Adipocyte (in vitro differentiated cells): ENCODE results near the gene ZMYND12.
A peak's percentile ranks its signal among the peaks of the same experiment; 100 is the strongest.

Source experiments
- DNase-seq: peaks from one replicate; pipeline ENCODE4 v3.0.0-alpha.2; 2015; ENCODE audit warnings: low read depth
- H3K27me3 ChIP-seq: replicated peaks from 2 replicates; pipeline ENCODE4 v1.7.0; 2013; ENCODE audit warnings: mild to moderate bottlenecking, low read length, moderate library complexity; ENCODE audit not compliant: control insufficient read depth, insufficient read depth
- H3K36me3 ChIP-seq: 2 replicates; pipeline ENCODE4 v1.7.0; 2013; ENCODE audit warnings: low read length, mild to moderate bottlenecking, moderate library complexity; ENCODE audit not compliant: control insufficient read depth, insufficient read depth, severe bottlenecking
- H3K4me1 ChIP-seq: 2 replicates; pipeline ENCODE4 v1.7.0; 2013; ENCODE audit warnings: mild to moderate bottlenecking, low read length, moderate library complexity; ENCODE audit not compliant: control insufficient read depth, insufficient read depth
- H3K4me3 ChIP-seq: 2 replicates; pipeline ENCODE4 v1.7.0; 2013; ENCODE audit warnings: mild to moderate bottlenecking, low read length, moderate library complexity
- H3K9ac ChIP-seq: 2 replicates; pipeline ENCODE4 v1.7.0; 2013; ENCODE audit warnings: mild to moderate bottlenecking, low read length, moderate library complexity
- H3K9me3 ChIP-seq: 2 replicates; pipeline ENCODE4 v1.7.0; 2013; ENCODE audit warnings: mild to moderate bottlenecking, low read length, moderate library complexity; ENCODE audit not compliant: control insufficient read depth

The ZMYND12 gene

DNA sequence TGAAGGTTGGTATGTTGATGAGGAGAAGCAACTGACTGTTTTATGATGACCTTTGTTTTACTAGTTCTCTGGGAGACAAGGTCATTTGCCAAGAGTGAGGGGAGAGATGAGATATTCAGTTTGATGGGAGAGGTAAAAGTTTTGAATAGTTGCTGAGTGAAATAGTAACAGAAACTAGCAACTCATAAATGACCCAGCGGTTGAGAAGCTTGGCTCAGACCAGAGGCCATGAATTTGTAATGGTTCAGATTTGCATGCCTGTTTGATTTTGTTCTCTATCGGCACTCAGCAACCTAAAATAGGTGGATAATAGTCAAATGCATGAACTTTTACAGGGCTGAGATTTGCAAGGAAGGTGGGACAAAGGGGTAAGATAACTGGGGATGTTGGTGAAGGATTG lies 13.9 kb upstream of the ZMYND12 start:
- H3K27me3 ChIP-seq, result no peaks in the 10 kb centered on the region
- no peak overlapping the region for H3K4me3 ChIP-seq
- no peaks in the 10 kb centered on the region for H3K9me3 ChIP-seq
- no peak overlapping the region for H3K9ac ChIP-seq
- H3K4me1 ChIP-seq, result no peaks in the 10 kb centered on the region
- no peaks in the 10 kb centered on the region for H3K36me3 ChIP-seq
- no peak for DNase-seq

DNA sequence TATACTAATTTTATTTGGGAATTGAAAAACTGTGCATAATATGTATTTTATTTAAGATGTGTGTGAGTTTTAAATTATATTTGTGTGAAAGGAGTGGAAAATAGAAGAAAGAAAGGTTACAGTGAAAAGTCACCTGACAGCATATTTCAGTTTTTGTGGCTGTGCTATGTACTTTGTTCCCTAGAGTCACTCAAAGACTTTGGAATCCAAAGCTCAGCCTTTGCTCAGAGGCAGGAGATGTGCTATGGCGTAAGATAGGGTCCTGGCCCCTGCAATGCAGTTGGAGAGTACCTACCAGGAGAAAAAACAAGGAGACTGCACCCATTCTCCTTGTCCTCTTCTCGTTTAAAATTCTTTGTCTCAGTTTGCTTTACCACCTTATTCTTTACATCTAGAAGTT lies 10.2 kb upstream of the ZMYND12 start:
- no peaks in the 10 kb centered on the region for H3K9me3 ChIP-seq
- H3K4me3 ChIP-seq, result no peak overlapping the region
- H3K27me3 ChIP-seq, result no peaks in the 10 kb centered on the region
- DNase-seq, result no peak
- H3K9ac ChIP-seq, result no peak overlapping the region
- peaks cover 1% of the 10 kb centered on the region for H3K36me3 ChIP-seq
- H3K4me1 ChIP-seq, result peaks cover 11% of the 10 kb centered on the region

DNA sequence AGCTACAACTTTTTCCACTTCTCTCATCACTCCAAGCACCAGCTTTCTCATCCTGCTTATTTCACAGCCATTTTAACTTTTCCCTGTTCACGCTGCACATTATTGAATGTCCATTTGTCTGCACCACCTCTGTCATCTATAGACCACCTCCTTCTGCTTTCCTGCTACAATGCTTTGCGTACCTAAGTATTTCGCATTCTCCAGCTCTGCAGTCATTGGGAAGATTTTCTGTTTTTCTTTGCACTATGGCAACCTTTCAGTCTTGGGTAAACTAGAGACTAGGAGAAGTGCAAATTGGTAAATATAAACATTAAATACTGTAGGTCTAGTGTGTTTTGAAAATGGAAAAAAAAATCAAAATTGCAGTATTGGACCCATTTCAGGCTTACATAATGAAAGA lies 8.1 kb upstream of the ZMYND12 start:
- no peaks in the 10 kb centered on the region for H3K9me3 ChIP-seq
- peak overlapping the region; percentile 75 for H3K9ac ChIP-seq
- peaks cover 11% of the 10 kb centered on the region for H3K4me1 ChIP-seq
- H3K36me3 ChIP-seq, result peaks cover 22% of the 10 kb centered on the region
- H3K4me3 ChIP-seq, result peak overlapping the region; percentile 93
- no peaks in the 10 kb centered on the region for H3K27me3 ChIP-seq
- no peak for DNase-seq

DNA sequence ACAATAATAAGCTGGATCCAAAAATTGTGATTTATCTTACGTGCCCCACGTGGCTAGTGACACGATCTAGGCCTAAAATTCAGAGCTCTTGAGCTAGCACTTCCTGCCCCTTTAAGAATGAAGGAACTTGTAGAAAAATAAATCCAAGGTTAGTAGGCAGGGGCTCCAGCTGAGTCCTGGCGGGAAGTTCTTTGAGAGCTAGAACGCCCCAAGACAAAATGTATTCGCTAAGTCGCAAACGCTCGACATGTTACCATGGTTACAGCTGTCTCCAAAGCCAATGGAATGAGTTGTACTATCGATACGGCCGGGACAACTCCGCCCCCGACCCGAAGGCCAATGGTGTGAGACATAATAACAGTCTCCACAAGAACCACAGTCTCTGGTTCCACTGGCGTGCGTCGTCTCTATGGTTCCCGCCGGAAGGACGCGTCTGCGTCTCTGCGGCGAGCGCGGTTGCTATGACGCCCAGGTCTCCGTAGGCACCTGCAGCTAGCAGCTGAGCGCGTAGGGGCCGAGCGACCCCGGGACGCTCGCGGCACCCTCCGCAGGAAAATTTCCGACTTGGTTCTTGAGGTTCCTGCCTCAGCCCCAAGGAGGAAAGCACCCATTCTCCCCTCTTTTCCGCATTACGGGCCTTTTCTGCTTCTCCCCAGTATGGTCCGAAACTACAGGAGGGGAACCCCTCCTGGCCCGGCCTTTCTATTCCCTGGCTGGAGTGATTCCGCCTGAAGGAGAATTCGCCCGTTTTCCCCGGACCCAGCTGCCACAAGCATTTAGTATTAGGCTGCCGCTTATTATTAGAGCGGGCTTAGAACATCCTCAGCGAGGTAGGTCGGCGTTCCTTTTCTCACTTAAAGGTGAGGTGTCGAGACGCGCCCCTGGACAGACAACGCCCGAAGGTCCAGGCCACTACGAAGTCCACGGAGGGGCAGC lies 7.3 kb upstream of the ZMYND12 start, which contains the start of gene CCDC30:
CCDC30 (plus strand) TSS at position 459 of the 936 bp plus-strand sequence. CDS start 17,266 bp downstream, outside the sequence.
- Histone ChIP-seq H3K9ac (peak within 1 kb of the TSS; percentile 75), H3K4me3 (peak within 1 kb of the TSS; percentile 93), H3K4me1 (peaks cover 11% of the 10 kb centered on the region), H3K9me3 (no peaks in the 10 kb centered on the region), H3K36me3 (peaks cover 30% of the 10 kb centered on the region), H3K27me3 (no peaks in the 10 kb centered on the region)
- DNase-seq, result peak; percentile 99

DNA sequence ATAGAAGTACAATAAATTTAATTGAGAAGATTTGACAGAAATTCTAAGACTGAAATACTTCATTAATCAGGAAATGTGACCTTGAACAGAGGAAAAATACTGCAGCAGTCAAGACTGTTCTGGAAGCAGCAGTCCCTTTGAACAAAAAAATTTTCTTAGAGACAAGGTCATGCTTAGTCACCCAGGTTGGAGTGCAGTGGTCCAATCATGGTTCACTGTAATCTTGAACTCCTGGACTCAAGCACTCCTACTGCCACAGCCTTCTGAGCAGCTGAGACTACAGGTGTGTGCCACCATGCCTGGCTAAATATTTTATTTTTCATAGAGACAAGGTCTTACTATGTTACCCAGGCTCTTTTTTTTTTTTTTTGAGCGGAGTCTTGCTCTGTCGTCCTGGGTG lies 5.4 kb upstream of the ZMYND12 start:
- H3K9ac ChIP-seq, result no peak overlapping the region
- H3K27me3 ChIP-seq, result no peaks in the 10 kb centered on the region
- DNase-seq, result no peak
- peaks cover 18% of the 10 kb centered on the region for H3K4me1 ChIP-seq
- H3K4me3 ChIP-seq, result no peak overlapping the region
- H3K9me3 ChIP-seq, result no peaks in the 10 kb centered on the region
- H3K36me3 ChIP-seq, result peaks cover 33% of the 10 kb centered on the region

DNA sequence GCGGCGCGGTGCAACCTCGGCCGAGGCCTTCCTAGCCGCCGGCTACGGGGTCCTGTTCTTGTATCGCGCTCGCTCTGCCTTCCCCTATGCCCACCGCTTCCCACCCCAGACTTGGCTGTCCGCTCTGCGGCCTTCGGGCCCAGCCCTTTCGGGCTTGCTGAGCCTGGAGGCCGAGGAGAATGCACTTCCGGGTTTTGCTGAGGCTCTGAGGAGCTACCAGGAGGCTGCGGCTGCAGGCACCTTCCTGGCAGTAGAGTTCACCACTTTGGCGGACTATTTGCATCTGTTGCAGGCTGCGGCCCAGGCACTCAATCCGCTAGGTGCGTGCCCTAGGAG lies 900 bp upstream of the ZMYND12 start:
- DNase-seq, result peak; percentile 51
- Histone ChIP-seq H3K9ac (peak overlapping the region; percentile 97), H3K4me3 (peak overlapping the region; percentile 98), H3K9me3 (no peaks in the 10 kb centered on the region), H3K36me3 (peaks cover 33% of the 10 kb centered on the region), H3K4me1 (peaks cover 12% of the 10 kb centered on the region), H3K27me3 (no peaks in the 10 kb centered on the region)

DNA sequence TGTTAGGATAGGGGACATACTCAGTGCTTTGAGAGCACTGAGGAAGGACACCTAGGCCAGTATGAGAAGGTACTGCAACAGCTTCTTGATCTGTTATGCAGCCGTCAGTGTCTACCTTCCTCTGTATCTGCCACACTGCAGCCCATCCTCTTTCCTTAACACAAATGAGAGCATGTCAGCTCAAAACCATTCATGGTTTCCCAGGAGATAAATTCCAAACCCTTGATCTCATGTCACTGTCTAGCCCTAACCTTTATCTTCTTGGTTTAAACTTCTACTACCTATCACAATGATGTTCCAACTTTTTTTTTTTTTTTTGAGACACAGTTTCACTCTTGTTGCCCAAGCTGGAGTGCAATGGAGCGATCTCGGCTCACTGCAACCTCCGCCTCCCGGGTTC lies 1.4 kb downstream of the ZMYND12 start:
- DNase-seq, result no peak
- Histone ChIP-seq H3K36me3 (peaks cover 16% of the 10 kb centered on the region), H3K9ac (no peak overlapping the region), H3K4me1 (peaks cover 12% of the 10 kb centered on the region), H3K27me3 (no peaks in the 10 kb centered on the region), H3K4me3 (no peak overlapping the region), H3K9me3 (no peaks in the 10 kb centered on the region)

DNA sequence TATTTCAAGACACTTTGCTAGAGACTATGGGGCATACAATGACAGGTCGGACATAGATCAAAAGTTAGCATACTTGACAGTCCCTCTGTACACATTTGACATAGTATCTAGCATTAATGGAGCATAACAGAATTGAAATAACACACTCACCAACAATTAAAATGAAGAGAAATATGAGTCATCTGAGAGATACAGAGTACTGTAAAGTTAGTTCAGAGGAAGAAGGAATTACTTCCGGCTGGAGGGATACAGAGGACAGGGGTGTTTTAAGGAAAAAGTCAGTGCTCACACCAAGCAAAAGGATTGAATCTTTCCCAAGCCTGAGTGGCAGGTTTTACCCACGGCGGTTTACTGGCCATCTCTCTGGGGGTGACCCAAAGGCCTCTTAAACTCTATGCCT lies 2.4 kb downstream of the ZMYND12 start:
- Histone ChIP-seq H3K27me3 (no peaks in the 10 kb centered on the region), H3K9ac (no peak overlapping the region), H3K9me3 (no peaks in the 10 kb centered on the region), H3K4me3 (no peak overlapping the region), H3K4me1 (peaks cover 12% of the 10 kb centered on the region), H3K36me3 (peaks cover 5% of the 10 kb centered on the region)
- DNase-seq, result no peak

DNA sequence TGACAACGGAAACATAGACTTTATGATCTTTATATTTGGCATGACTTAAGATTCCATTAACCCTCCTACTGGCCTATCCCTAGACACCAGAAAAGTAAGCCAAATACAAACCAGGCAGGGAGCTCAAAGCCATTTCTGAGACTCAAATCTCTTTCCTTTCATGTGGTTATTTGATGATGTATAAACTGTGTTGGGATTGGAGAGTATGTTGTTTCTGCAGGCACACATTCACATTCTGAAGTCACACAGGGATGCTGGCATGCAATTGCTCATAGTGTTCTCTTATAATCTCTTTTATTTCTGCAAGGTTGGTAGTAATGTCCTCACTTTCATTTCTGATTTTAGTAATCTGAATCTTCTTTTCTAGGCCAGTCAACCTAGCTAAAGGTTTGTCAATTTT lies 5.8 kb downstream of the ZMYND12 start:
- H3K4me3 ChIP-seq, result no peak overlapping the region
- no peaks in the 10 kb centered on the region for H3K4me1 ChIP-seq
- no peak overlapping the region for H3K9ac ChIP-seq
- H3K36me3 ChIP-seq, result no peaks in the 10 kb centered on the region
- no peaks in the 10 kb centered on the region for H3K9me3 ChIP-seq
- no peak for DNase-seq
- H3K27me3 ChIP-seq, result no peaks in the 10 kb centered on the region

DNA sequence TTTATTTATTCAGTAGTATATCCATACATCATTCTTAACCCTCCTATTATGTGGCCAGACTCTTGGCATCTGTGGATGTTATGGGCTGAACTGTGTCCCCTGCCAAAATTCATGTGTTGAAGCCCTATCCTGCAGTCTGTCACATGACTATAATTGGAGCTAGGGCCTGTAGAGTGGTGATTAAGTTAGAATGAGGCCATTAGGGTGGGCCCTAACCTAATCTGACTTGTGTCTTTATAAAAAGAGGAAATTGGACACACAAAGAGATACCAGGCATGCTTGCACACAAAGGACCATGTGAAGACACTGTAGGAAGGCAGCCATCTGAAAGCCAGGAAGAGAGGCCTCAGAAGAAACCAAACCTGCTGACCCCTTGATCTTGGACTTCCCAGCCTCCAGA lies 6.6 kb downstream of the ZMYND12 start:
- Histone ChIP-seq H3K4me3 (no peak overlapping the region), H3K27me3 (no peaks in the 10 kb centered on the region), H3K36me3 (no peaks in the 10 kb centered on the region), H3K4me1 (no peaks in the 10 kb centered on the region), H3K9me3 (no peaks in the 10 kb centered on the region), H3K9ac (no peak overlapping the region)
- no peak for DNase-seq

DNA sequence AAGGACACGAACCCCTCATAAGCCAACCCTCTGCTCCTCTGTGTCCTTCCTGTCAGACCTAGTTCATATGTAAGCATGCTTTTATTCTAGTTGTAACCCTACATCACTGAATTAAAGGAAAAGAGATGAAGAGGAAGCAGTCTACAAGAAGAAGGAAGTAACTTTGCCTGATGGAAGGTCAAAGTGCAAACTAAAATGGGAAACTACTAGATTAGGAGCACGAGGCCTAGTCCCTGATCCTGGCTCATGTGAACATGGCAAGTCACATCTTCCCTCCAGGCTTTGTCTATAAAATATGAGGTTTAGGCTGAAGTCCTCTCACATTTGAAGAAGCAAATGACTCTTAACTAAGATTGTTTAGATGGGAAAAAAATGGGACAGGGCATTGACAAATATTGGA lies 13.2 kb downstream of the ZMYND12 start:
- Histone ChIP-seq H3K36me3 (no peaks in the 10 kb centered on the region), H3K9me3 (no peaks in the 10 kb centered on the region)

More for the DNA sequence above, 13.2 kb downstream of the ZMYND12 start:
- no peak overlapping the region for H3K4me3 ChIP-seq
- H3K9ac ChIP-seq, result no peak overlapping the region
- no peak for DNase-seq
- H3K27me3 ChIP-seq, result no peaks in the 10 kb centered on the region
- H3K4me1 ChIP-seq, result peaks cover 10% of the 10 kb centered on the region
